GM10266 (cell line): ENCODE results near the gene ALG5.

Experiments used
- DNase-seq: peaks from one replicate; pipeline ENCODE4 v3.0.0; 2012; ENCODE audit errors: extremely low spot score
- CTCF ChIP-seq: IDR thresholded peaks from 2 replicates; pipeline ENCODE4 v1.5.1; 2012; ENCODE audit warnings: mild to moderate bottlenecking, low read depth; ENCODE audit not compliant: control insufficient read depth, insufficient read depth; ENCODE audit errors: missing control alignments

The ALG5 gene

GRCh38 chr13:36999054-36999714, at the start of gene ALG5:
TSS of gene ALG5 (minus strand) at chr13:36999340. CDS start at chr13:36999300, 40 bp downstream.
- DNase-seq = peak; percentile 87
- TF ChIP-seq CTCF = peak; percentile 99

- no peak for DNase-seq
- TF ChIP-seq CTCF = no peak
Measured at GRCh38 chr13:37047846-37048245, 48.7 kb upstream of the ALG5 start.

GRCh38 chr13:37047032-37047431, 47.9 kb upstream of the ALG5 start:
- no peak for TF ChIP-seq CTCF
- DNase-seq = no peak

- DNase-seq = no peak
Measured at GRCh38 chr13:37046062-37046461, 46.9 kb upstream of the ALG5 start.

GRCh38 chr13:37040789-37041188, 41.6 kb upstream of the ALG5 start:
- no peak for TF ChIP-seq CTCF
- no peak for DNase-seq

More at GRCh38 chr13:37046062-37046461, 46.9 kb upstream of the ALG5 start:
- TF ChIP-seq CTCF = no peak

GRCh38 chr13:37039896-37040295, 40.8 kb upstream of the ALG5 start:
- TF ChIP-seq CTCF = no peak
- no peak for DNase-seq

GRCh38 chr13:37037241-37037640, 38.1 kb upstream of the ALG5 start:
- TF ChIP-seq CTCF = no peak
- no peak for DNase-seq
